ENCODE measurements around the gene ARRB1. TPM values are rescaled to one million over a fixed set of nuclear protein-coding genes. Genes with fewer than 3 reads are reported as not detected.

The ARRB1 gene
- total RNA-seq, 1 donor from 2014 or later, result 1.0 TPM

DNA sequence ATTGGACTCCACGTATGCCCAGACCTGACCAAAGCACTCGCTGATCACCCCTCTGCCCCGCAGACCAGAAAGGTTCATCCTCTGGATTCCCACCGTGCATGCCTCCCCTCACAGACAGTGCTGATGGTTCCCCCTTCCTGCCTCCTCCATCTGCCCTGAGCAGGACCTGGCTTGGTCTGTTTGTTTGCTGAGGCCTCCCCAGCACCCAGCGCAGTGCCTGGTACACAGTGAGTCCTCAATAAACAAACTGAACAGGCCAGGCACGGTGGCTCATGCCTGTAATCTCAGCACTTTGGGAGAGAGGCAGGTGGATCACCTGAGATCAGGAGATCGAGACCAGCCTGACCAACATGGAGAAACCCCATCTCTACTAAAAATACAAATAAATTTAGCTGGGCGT, 24.2 kb upstream of the ARRB1 start:
- H3K36me3 ChIP-seq, result no peaks in the 10 kb centered on the region
- H3K27ac Mint-ChIP-seq, result peak overlapping the region; percentile 86
- no peaks in the 10 kb centered on the region for H3K9me3 ChIP-seq (ENCODE audit: low read depth)
- H3K79me2 ChIP-seq (ENCODE audit: low read depth), result no peaks in the 10 kb centered on the region
- peaks cover 3% of the 10 kb centered on the region for H3K27me3 Mint-ChIP-seq (ENCODE audit: insufficient read depth, low read depth)
- DNase-seq (ENCODE audit: low spot score), result no peak
- no peaks in the 10 kb centered on the region for H3K27me3 ChIP-seq
- no peaks in the 10 kb centered on the region for H3K9me3 Mint-ChIP-seq
- H3K27ac ChIP-seq, result no peak overlapping the region
- no peak overlapping the region for H3K4me2 ChIP-seq
- no peak overlapping the region for H3K9ac ChIP-seq
- TF ChIP-seq EZH2 (IDR thresholded peaks at IDR 0.05) (no peak), EZH2phosphoT487 (IDR thresholded peaks at IDR 0.05) (no peak)
- TF ChIP-seq, protein P1, sequence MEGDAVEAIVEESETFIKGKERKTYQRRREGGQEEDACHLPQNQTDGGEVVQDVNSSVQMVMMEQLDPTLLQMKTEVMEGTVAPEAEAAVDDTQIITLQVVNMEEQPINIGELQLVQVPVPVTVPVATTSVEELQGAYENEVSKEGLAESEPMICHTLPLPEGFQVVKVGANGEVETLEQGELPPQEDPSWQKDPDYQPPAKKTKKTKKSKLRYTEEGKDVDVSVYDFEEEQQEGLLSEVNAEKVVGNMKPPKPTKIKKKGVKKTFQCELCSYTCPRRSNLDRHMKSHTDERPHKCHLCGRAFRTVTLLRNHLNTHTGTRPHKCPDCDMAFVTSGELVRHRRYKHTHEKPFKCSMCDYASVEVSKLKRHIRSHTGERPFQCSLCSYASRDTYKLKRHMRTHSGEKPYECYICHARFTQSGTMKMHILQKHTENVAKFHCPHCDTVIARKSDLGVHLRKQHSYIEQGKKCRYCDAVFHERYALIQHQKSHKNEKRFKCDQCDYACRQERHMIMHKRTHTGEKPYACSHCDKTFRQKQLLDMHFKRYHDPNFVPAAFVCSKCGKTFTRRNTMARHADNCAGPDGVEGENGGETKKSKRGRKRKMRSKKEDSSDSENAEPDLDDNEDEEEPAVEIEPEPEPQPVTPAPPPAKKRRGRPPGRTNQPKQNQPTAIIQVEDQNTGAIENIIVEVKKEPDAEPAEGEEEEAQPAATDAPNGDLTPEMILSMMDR (IDR thresholded peaks at IDR 0.05), result no peak
- H3K4me1 Mint-ChIP-seq, result no peaks in the 10 kb centered on the region
- no peaks in the 10 kb centered on the region for H3K4me1 ChIP-seq
- H2AFZ ChIP-seq (replicated peaks), result no peak overlapping the region
- no peaks in the 10 kb centered on the region for H4K20me1 ChIP-seq (ENCODE audit: low read depth)
- H3F3A ChIP-seq (ENCODE audit: low read depth), result no peaks in the 10 kb centered on the region
- no peak overlapping the region for H3K4me3 Mint-ChIP-seq
- H3K4me3 ChIP-seq, result no peak overlapping the region
- no peaks in the 10 kb centered on the region for H3K36me3 Mint-ChIP-seq

DNA sequence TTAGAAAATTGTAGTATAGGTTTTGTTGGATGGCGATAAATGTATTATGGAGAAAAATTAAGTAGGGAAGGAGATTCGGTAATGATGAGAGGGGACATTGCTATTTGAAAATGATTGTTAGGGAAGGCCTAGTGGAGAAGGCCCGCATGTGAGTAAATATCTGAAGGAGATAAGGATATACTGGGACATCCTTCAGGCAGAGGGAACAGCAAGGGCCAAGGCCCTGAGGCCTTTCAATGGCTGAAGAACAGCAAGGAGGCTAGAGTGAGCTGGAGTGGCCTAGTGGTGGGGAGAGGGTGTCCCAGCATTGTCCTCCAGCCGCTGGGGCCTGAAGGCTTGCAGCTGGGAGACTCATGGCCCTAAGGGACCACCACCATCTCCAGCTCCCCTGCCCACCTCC, 23.2 kb upstream of the ARRB1 start:
- no peaks in the 10 kb centered on the region for H3K4me1 ChIP-seq
- H3K27me3 Mint-ChIP-seq (ENCODE audit: insufficient read depth, low read depth), result peaks cover 4% of the 10 kb centered on the region
- no peak overlapping the region for H3K9ac ChIP-seq
- H3K4me2 ChIP-seq, result no peak overlapping the region
- no peak overlapping the region for H2AFZ ChIP-seq (replicated peaks)
- no peak for DNase-seq (ENCODE audit: low spot score)
- peaks cover 3% of the 10 kb centered on the region for H3K9me3 Mint-ChIP-seq
- no peak overlapping the region for H3K4me3 Mint-ChIP-seq
- no peaks in the 10 kb centered on the region for H3F3A ChIP-seq (ENCODE audit: low read depth)
- no peaks in the 10 kb centered on the region for H3K9me3 ChIP-seq (ENCODE audit: low read depth)
- no peaks in the 10 kb centered on the region for H3K4me1 Mint-ChIP-seq
- H3K36me3 ChIP-seq, result no peaks in the 10 kb centered on the region
- H3K27ac ChIP-seq, result no peak overlapping the region
- no peaks in the 10 kb centered on the region for H3K79me2 ChIP-seq (ENCODE audit: low read depth)
- no peaks in the 10 kb centered on the region for H3K27me3 ChIP-seq
- H3K27ac Mint-ChIP-seq, result peak overlapping the region; percentile 0
- H4K20me1 ChIP-seq (ENCODE audit: low read depth), result no peaks in the 10 kb centered on the region
- H3K4me3 ChIP-seq, result no peak overlapping the region
- no peak for TF ChIP-seq EZH2phosphoT487 (IDR thresholded peaks at IDR 0.05)
- TF ChIP-seq, protein P1 (IDR thresholded peaks at IDR 0.05), result no peak
- no peak for TF ChIP-seq EZH2 (IDR thresholded peaks at IDR 0.05)
- H3K36me3 Mint-ChIP-seq, result no peaks in the 10 kb centered on the region

DNA sequence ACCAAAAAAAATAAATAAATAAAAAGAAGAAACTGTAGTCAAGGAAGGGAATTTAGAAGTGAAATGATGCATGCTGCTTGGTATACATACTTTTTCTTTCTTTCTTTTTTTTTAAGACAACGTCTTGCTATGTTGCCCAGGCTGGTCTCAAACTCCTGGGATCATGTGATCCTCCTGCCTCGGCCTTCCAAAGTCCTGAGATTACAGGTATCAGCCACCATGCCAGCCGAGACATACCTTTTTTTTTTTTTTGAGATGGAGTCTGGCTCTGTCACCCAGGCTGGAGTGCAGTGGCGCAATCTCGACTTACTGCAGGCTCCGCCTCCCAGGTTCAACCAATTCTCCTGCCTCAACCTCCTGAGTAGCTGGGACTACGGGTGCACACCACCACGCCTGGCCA, 21.7 kb upstream of the ARRB1 start:
- no peaks in the 10 kb centered on the region for H3K4me1 Mint-ChIP-seq
- Histone ChIP-seq H3K9me3 (ENCODE audit: low read depth) (no peaks in the 10 kb centered on the region), H3F3A (ENCODE audit: low read depth) (no peaks in the 10 kb centered on the region), H4K20me1 (ENCODE audit: low read depth) (no peaks in the 10 kb centered on the region), H3K4me3 (no peak overlapping the region), H3K4me2 (no peak overlapping the region), H3K79me2 (ENCODE audit: low read depth) (no peaks in the 10 kb centered on the region), H3K27me3 (no peaks in the 10 kb centered on the region), H3K27ac (no peak overlapping the region), H3K36me3 (no peaks in the 10 kb centered on the region), H3K9ac (no peak overlapping the region), H2AFZ (replicated peaks) (no peak overlapping the region), H3K4me1 (no peaks in the 10 kb centered on the region)
- TF ChIP-seq EZH2 (IDR thresholded peaks at IDR 0.05), result no peak
- TF ChIP-seq, protein P1 (IDR thresholded peaks at IDR 0.05), result no peak
- TF ChIP-seq EZH2phosphoT487 (IDR thresholded peaks at IDR 0.05), result no peak
- DNase-seq (ENCODE audit: low spot score), result no peak
- H3K36me3 Mint-ChIP-seq, result no peaks in the 10 kb centered on the region
- peaks cover 5% of the 10 kb centered on the region for H3K9me3 Mint-ChIP-seq
- no peak overlapping the region for H3K27ac Mint-ChIP-seq
- H3K27me3 Mint-ChIP-seq (ENCODE audit: insufficient read depth, low read depth), result peaks cover 4% of the 10 kb centered on the region
- no peak overlapping the region for H3K4me3 Mint-ChIP-seq

All from neural progenitor cell (in vitro differentiated cells).